GM10847 (cell line): ENCODE data around the gene RABL6.
A peak's percentile ranks its signal among the peaks of the same experiment; 100 is the strongest.
"Not testable (repeated sequence)": the region's sequence is repeated elsewhere in the genome, so short reads cannot be mapped to it uniquely, and the experiment has no call there.

ENCODE experiments used
- POLR2A ChIP-seq: IDR thresholded peaks from 2 replicates; pipeline ENCODE4 v1.6.1; 2011; ENCODE audit not compliant: insufficient read length; ENCODE audit errors: extremely low read depth

RABL6 gene

GRCh38 chr9:136838314-136839228 is 30.8 kb downstream of the RABL6 start:
- no peak for TF ChIP-seq POLR2A

- no peak for TF ChIP-seq POLR2A
Measured at GRCh38 chr9:136839229-136840139, 31.7 kb downstream of the RABL6 start.

GRCh38 chr9:136840140-136840876 is 32.6 kb downstream of the RABL6 start:
- TF ChIP-seq POLR2A, result no peak

GRCh38 chr9:136840877-136841645 is 33.3 kb downstream of the RABL6 start:
- no peak for TF ChIP-seq POLR2A

DNA sequence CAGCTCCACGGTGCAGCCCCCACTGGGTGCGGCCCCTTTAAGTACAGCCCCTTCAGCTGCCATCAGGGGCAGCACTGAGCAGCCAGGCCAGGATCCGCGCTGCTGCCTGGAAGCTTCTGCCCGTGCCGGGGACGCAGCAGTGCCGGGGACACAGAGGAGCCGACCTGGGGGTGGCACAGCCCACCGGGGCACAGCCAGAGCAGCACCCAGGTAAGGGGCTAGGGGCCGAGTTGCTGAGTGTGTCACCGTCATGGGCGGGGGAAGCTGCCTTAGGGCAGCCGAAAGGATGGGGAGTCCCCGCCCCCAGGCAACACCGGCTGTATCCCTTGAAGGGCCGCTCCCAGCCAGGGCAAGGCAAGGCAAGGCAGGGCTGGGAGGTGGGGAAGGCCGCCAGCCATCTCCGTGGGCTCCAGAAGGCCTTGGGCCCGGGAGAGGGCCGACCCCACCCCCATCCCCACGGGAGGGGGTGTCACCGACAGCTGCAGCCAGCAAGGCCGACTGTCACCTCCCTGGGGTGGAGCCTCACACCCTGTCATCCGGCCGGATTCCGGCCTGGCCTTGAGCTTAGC is 34.7 kb downstream of the RABL6 start, which contains the start of gene AJM1:
AJM1 (plus strand) TSS at position 99 of the 569 bp plus-strand sequence. CDS start 1,937 bp downstream, outside the sequence.
- TF ChIP-seq POLR2A, result not testable (repeated sequence)

- no peak for TF ChIP-seq POLR2A
Measured at GRCh38 chr9:136844761-136845464, 37.2 kb downstream of the RABL6 start.

DNA sequence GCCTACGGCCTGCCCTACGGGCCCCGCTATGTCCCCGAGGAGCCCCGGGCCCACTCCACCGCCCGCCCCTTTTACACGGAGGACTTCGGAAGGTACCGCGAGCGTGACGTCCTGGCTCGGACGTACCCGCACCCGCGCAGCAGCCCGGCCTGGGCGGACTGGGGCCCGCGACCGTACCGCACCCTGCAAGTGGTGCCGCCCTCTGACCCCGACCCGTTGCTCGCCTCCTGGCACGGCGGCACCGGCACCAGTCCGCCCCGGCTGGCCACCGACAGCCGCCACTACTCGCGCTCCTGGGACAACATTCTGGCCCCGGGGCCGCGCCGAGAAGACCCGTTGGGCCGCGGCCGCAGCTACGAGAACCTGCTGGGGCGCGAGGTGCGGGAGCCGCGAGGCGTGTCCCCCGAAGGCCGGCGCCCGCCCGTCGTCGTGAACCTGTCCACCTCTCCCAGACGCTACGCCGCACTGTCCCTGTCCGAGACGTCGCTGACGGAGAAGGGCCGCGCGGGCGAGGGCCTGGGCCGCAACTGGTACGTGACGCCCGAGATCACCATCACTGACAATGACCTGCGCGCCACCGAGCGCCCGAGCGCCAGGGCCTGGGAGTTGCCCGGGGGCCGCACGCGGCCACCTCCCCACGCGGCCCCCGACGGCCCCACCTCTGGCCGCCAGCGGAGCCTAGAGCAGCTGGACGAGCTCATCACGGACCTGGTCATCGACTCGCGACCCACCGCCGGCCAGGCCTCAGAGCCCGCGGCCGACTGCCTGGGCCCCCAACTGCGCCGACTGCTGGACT is 37.9 kb downstream of the RABL6 start:
- no peak for TF ChIP-seq POLR2A

- TF ChIP-seq POLR2A, result no peak
Measured at GRCh38 chr9:136846376-136847087, 38.8 kb downstream of the RABL6 start.

GRCh38 chr9:136847088-136847825 is 39.5 kb downstream of the RABL6 start:
- no peak for TF ChIP-seq POLR2A

GRCh38 chr9:136847826-136848392 is 40.2 kb downstream of the RABL6 start:
- TF ChIP-seq POLR2A, result peak; percentile 56

- no peak for TF ChIP-seq POLR2A
Measured at GRCh38 chr9:136848393-136849037, 40.8 kb downstream of the RABL6 start.
